ENCODE measurements around the gene TMEM38B.

GRCh38 chr9:105681313-105681712, 13.0 kb upstream of the TMEM38B start:
- TF ChIP-seq EZH2 (IDR thresholded peaks at IDR 0.05) (no peak), POLR2AphosphoS5 (IDR thresholded peaks at IDR 0.05; ENCODE audit: borderline replicate concordance, low read depth, low read length) (no peak), FOXP2 (optimal IDR thresholded peaks at IDR 0.05; ENCODE audit: control extremely low read depth, extremely low read length, insufficient read depth) (no peak)
